ENCODE measurements around the gene TMEM200B.

TMEM200B gene

GRCh38 chr1:29113413-29114117 is 10.1 kb downstream of the TMEM200B start:
- TF ChIP-seq TCF12 (IDR thresholded peaks at IDR 0.05; ENCODE audit: low read depth) (no peak), NFIC (IDR thresholded peaks at IDR 0.05) (no peak), TEAD4 (IDR thresholded peaks at IDR 0.05) (no peak)
- TF ChIP-seq, protein P1, sequence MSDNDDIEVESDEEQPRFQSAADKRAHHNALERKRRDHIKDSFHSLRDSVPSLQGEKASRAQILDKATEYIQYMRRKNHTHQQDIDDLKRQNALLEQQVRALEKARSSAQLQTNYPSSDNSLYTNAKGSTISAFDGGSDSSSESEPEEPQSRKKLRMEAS (IDR thresholded peaks at IDR 0.05), result no peak

DNA sequence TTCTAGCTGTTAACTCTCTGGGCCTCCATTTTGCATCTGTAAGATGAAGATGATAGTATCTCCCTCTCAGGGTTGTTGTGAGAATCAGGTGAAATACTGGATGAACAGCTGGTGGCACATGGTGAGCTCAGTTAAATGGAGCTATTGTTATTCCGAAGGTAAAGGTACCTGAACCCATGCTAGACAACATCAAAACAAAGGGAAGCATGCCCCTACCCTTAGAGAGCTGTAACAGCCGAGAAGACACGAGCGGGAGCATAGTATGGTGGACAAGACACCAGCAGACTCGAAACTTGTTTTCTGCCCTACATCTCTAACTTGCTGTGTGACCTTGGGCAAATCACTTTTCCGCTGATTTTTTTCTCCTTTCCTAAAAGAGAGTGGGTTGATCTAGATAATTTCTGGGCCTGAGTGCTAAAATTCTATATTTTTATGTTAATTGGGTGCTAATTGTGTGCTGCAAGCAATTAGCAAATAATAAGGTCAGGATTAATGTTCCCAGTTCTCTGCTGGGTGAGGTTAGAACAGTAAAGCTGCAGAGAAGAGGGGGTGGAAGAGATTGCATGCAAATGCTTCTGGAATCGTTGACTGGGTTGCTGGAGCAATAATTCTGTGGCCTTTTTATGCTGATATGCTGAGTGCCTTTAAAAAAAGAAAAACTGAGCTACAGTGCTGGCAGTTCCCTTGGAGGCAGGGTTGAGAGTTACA is 10.8 kb downstream of the TMEM200B start:
- TF ChIP-seq TAF1 (IDR thresholded peaks at IDR 0.05; ENCODE audit: low read depth) (no peak), USF1 (IDR thresholded peaks at IDR 0.05) (no peak), NFIC (IDR thresholded peaks at IDR 0.05) (no peak), EP300 (IDR thresholded peaks at IDR 0.05; ENCODE audit: borderline replicate concordance) (no peak)

DNA sequence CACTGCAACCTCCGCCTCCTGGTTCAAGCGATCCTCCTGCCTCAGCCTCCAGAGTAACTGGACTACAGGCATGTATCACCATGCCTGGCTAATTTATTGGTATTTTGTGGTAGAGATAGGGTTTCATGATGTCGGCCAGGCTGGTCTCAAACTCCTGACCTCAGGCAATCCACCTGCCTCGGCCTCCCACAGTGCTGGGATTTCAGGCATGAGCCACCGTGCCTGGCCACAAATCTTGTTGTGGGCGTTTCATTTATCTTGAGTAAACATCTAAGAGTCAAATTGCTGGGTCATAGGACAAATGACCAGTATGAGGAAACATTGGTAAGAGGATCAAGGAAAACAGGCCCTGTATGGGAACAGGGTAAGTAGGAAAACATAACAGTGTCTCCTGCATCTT is 17.9 kb downstream of the TMEM200B start:
- no peak for TF ChIP-seq RAD21 (IDR thresholded peaks at IDR 0.05; ENCODE audit: low read depth)
- TF ChIP-seq ZBTB7A (IDR thresholded peaks at IDR 0.05; ENCODE audit: low read depth), result no peak
- no peak for TF ChIP-seq NFIC (IDR thresholded peaks at IDR 0.05)
- no peak for TF ChIP-seq TAF1 (IDR thresholded peaks at IDR 0.05; ENCODE audit: low read depth)
- no peak for TF ChIP-seq TCF12 (IDR thresholded peaks at IDR 0.05; ENCODE audit: low read depth)
- no peak for TF ChIP-seq REST (IDR thresholded peaks at IDR 0.05; ENCODE audit: low read depth)
- no peak for TF ChIP-seq FOXM1 (IDR thresholded peaks at IDR 0.05; ENCODE audit: borderline replicate concordance, low read depth)

DNA sequence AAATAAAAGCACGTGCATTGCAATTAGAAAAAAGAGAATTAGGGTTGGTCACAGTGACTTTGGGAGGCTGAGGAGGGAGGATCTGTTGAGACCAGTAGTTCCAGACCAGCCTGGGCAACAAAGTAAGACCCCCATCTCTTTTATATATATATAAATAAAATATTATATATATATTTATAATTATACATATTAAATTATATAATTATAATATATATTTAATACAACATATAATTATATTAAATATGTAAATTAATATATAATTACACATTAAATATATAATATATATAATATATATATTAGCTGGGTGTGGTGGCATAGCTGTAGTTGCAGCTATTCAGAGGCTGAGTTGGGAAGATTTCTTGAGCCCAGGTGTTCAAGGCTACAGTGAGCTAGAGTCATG is 23.2 kb downstream of the TMEM200B start:
- TF ChIP-seq USF1 (IDR thresholded peaks at IDR 0.05) (no peak), NFIC (IDR thresholded peaks at IDR 0.05) (no peak), EGR1 (IDR thresholded peaks at IDR 0.05) (no peak), EP300 (IDR thresholded peaks at IDR 0.05; ENCODE audit: borderline replicate concordance) (no peak), TAF1 (IDR thresholded peaks at IDR 0.05; ENCODE audit: low read depth) (no peak), TCF12 (IDR thresholded peaks at IDR 0.05; ENCODE audit: low read depth) (no peak), FOXM1 (IDR thresholded peaks at IDR 0.05; ENCODE audit: borderline replicate concordance, low read depth) (no peak), YY1 (IDR thresholded peaks at IDR 0.05; ENCODE audit: low read depth) (no peak), CEBPB (IDR thresholded peaks at IDR 0.05) (no peak), REST (IDR thresholded peaks at IDR 0.05; ENCODE audit: low read depth) (no peak), CREB1 (IDR thresholded peaks at IDR 0.05; ENCODE audit: low read depth) (no peak)
- TF ChIP-seq, protein P1 (IDR thresholded peaks at IDR 0.05), result no peak

DNA sequence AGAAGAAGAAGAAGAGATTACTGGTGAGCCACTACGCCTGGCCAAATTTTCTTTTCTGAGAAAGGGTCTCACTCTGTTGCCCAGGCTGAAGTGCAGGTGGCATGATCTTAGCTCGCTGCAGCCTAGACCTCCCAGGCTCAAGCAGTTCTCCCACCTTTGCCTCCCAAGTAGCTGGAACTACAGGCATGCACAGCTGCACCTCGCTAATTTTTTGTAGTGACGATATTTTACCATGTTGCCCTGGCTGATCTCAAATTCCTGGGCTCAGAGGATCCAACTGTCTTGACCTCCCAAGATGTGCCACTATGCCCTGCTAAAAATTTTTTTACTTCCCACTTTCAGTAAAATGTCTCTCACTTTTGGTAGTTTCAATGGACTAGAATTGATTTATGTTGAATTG is 24.4 kb downstream of the TMEM200B start:
- TF ChIP-seq EGR1 (IDR thresholded peaks at IDR 0.05), result no peak
- no peak for TF ChIP-seq ZBTB7A (IDR thresholded peaks at IDR 0.05; ENCODE audit: low read depth)
- TF ChIP-seq TEAD4 (IDR thresholded peaks at IDR 0.05), result no peak
- TF ChIP-seq EP300 (IDR thresholded peaks at IDR 0.05; ENCODE audit: borderline replicate concordance), result no peak
- TF ChIP-seq TCF12 (IDR thresholded peaks at IDR 0.05; ENCODE audit: low read depth), result no peak
- TF ChIP-seq, protein P1 (IDR thresholded peaks at IDR 0.05), result no peak
- TF ChIP-seq YY1 (IDR thresholded peaks at IDR 0.05; ENCODE audit: low read depth), result no peak
- TF ChIP-seq FOXM1 (IDR thresholded peaks at IDR 0.05; ENCODE audit: borderline replicate concordance, low read depth), result no peak
- no peak for TF ChIP-seq CREB1 (IDR thresholded peaks at IDR 0.05; ENCODE audit: low read depth)
- no peak for TF ChIP-seq NFIC (IDR thresholded peaks at IDR 0.05)
- TF ChIP-seq USF1 (IDR thresholded peaks at IDR 0.05), result no peak

Measured in Ishikawa (cell line).